Spleen (tissue), 11 donors: ENCODE results near the gene ALOXE3. TPM values are rescaled to one million over a fixed set of nuclear protein-coding genes. Genes with fewer than 3 reads are reported as not detected.
A peak's percentile ranks its signal among the peaks of the same experiment; 100 is the strongest.

Source experiments
- DNase-seq: peaks from one replicate; pipeline ENCODE4 v3.0.0-alpha.2; 2020
- H3K27ac ChIP-seq, 8 donors: fragments of 200-600 bp; sonication (generic) in 7 of 8; 1 replicate in 4 of 8; 2 replicates in 4 of 8; pipeline versions ENCODE4 v1.5.0 to v1.8.0; 2016 to 2021; ENCODE audit warnings: inconsistent platforms in 4 of 8, mild to moderate bottlenecking in 4 of 8, moderate library complexity in 1 of 8
- H3K27me3 ChIP-seq, 7 donors: fragments of 200-600 bp; sonication (generic) in 6 of 7; replicated peaks in 1 of 7; 1 replicate in 4 of 7; 2 replicates in 3 of 7; pipeline versions ENCODE4 v1.5.0 to v1.8.0; 2016 to 2021; ENCODE audit warnings: inconsistent platforms in 3 of 7, mild to moderate bottlenecking in 1 of 7
- H3K36me3 ChIP-seq, 6 donors: fragments of 200-600 bp; sonication (generic) in 5 of 6; 1 replicate in 4 of 6; 2 replicates in 2 of 6; pipeline versions ENCODE4 v1.5.0 to v1.8.0; 2016 to 2021; ENCODE audit warnings: inconsistent platforms in 2 of 6
- H3K4me1 ChIP-seq, 6 donors: fragments of 200-600 bp; sonication (generic) in 5 of 6; 1 replicate in 3 of 6; 2 replicates in 3 of 6; pipeline versions ENCODE4 v1.5.0 to v1.8.0; 2016 to 2021; ENCODE audit warnings: inconsistent platforms in 3 of 6
- H3K4me3 ChIP-seq, 8 donors: fragments of 200-600 bp; sonication (generic) in 7 of 8; 1 replicate in 4 of 8; 2 replicates in 4 of 8; pipeline versions ENCODE4 v1.5.0 to v1.8.0; 2016 to 2021; ENCODE audit warnings: inconsistent platforms in 4 of 8, mild to moderate bottlenecking in 4 of 8, moderate library complexity in 2 of 8
- H3K9me3 ChIP-seq, 8 donors: fragments of 200-600 bp; sonication (generic) in 7 of 8; 1 replicate in 4 of 8; 2 replicates in 4 of 8; pipeline versions ENCODE4 v1.5.0 to v1.8.0; 2016 to 2021; ENCODE audit warnings: inconsistent platforms in 4 of 8
- POLR2A ChIP-seq, 3 donors: fragments of 450-650 bp; IDR thresholded peaks; one replicate each; pipeline ENCODE4 v1.5.1; 2017; ENCODE audit warnings: antibody characterized with exemption in 3 of 3, mild to moderate bottlenecking in 1 of 3
- POLR2AphosphoS5 ChIP-seq, 3 donors: sonication (generic); formaldehyde crosslinking; IDR thresholded peaks; one replicate each; pipeline ENCODE4 v1.5.1; 2017; ENCODE audit warnings: antibody characterized with exemption in 3 of 3
- WGBS, 5 donors: extraction: QIAGEN DNeasy Blood & Tissue Kit in 3 of 5; methylation state at CpG; one replicate each; pipeline versions ENCODE4 v1.1.5 to v1.1.7; 2013 to 2018; 5-methylcytosine and 5-hydroxymethylcytosine counted together
- intact Hi-C: fragments of 100-400 bp; cut with DNase I; formaldehyde crosslinking; loops from one replicate; pipeline ENCODE4 v1.15.0; 2023; ENCODE audit warnings: low total_unique reads
- polyA plus RNA-seq, 3 donors: library from polyadenylated mRNA; stranded (reverse); fragments of 200-250 nt; gene quantifications; one replicate each; pipeline ENCODE4 v1.2.1, GENCODE V29; 2013
- total RNA-seq, 7 donors: library from RNA; depleted of rRNA in 3 of 7; stranded (reverse); fragments of >200 nt in 3 of 7; fragmentation: NEBNext Ultra II Directional in 4 of 7; extraction: Animal tissue kit (Norgen Biotek cat#: 25700) in 4 of 7; gene quantifications; one replicate each; pipeline versions ENCODE4 v1.1.0 to v1.2.1, GENCODE V29; 2016 to 2021
- TF ChIP-seq, protein P1 (sequence below), 11 experiments: fragments of 200-600 bp in 7 of 11; fragments of 450-650 bp in 4 of 11; sonication (generic) in 4 of 11; IDR thresholded peaks in 8 of 11; conservative IDR thresholded peaks in 3 of 11; 1 replicate in 7 of 11; 2 replicates in 4 of 11; pipeline versions ENCODE4 v1.4.0 to v1.8.0; 2016 to 2021; ENCODE audit warnings: antibody characterized with exemption in 11 of 11, inconsistent platforms in 4 of 11, mild to moderate bottlenecking in 1 of 11
- donor health status: healthy with polysubstance abuse.
- donor health status: DM: no; HTN: no; CAD: no; lungs with moderate emphysema.
- donor health status: DM: no; HTN: no; CAD: no.
- donor health status: Bipolar disorder and iron deficiency.
- donor health status: healthy.
- donor health status: DM: no; HTN: no; CAD: no.
- donor health status: DM: yes; HTN: yes; CAD: no.

The ALOXE3 gene
- total and polyA plus RNA-seq, 10 donors: 0.03 TPM; not detected in 9

GRCh38 chr17:8095361-8095760 lies 23.0 kb downstream of the ALOXE3 start:
- H3K27ac ChIP-seq: no peak overlapping the region
- H3K27me3 ChIP-seq: peaks cover 0 to 55% (median 0%) of the 10 kb centered on the region in 7 donors
- peaks cover 0 to 21% (median 8%) of the 10 kb centered on the region in 6 donors for H3K4me1 ChIP-seq
- H3K36me3 ChIP-seq: no peaks in the 10 kb centered on the region
- intact Hi-C loops: no loop called here
- H3K4me3 ChIP-seq: no peak overlapping the region
- no peak for TF ChIP-seq POLR2AphosphoS5 (IDR thresholded peaks at IDR 0.05)
- TF ChIP-seq, protein P1, sequence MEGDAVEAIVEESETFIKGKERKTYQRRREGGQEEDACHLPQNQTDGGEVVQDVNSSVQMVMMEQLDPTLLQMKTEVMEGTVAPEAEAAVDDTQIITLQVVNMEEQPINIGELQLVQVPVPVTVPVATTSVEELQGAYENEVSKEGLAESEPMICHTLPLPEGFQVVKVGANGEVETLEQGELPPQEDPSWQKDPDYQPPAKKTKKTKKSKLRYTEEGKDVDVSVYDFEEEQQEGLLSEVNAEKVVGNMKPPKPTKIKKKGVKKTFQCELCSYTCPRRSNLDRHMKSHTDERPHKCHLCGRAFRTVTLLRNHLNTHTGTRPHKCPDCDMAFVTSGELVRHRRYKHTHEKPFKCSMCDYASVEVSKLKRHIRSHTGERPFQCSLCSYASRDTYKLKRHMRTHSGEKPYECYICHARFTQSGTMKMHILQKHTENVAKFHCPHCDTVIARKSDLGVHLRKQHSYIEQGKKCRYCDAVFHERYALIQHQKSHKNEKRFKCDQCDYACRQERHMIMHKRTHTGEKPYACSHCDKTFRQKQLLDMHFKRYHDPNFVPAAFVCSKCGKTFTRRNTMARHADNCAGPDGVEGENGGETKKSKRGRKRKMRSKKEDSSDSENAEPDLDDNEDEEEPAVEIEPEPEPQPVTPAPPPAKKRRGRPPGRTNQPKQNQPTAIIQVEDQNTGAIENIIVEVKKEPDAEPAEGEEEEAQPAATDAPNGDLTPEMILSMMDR (IDR thresholded peaks at IDR 0.05 in 8 of 11, conservative IDR thresholded peaks at IDR 0.05 in 3 of 11): no peak
- TF ChIP-seq POLR2A (IDR thresholded peaks at IDR 0.05): no peak
- WGBS, 5 donors: 68 to 91% (median 71%) methylated on average over 6 of the region's 6 CpGs
- no peaks in the 10 kb centered on the region for H3K9me3 ChIP-seq
- DNase-seq: no peak

- H3K27ac ChIP-seq: peak overlapping the region in 2 of 8 donors; percentile 41 to 46
- H3K27me3 ChIP-seq: peaks cover 0 to 78% (median 0%) of the 10 kb centered on the region in 7 donors
- peak; percentile 84 for DNase-seq
- 38 to 52% (median 42%) methylated on average over 8 to 9 of the region's 9 CpGs for WGBS, 5 donors
- intact Hi-C loops: no loop called here
- no peaks in the 10 kb centered on the region for H3K9me3 ChIP-seq
- peak in 1 of 3 donors; percentile 29 for TF ChIP-seq POLR2AphosphoS5 (IDR thresholded peaks at IDR 0.05)
- TF ChIP-seq POLR2A (IDR thresholded peaks at IDR 0.05): no peak
- H3K36me3 ChIP-seq: no peaks in the 10 kb centered on the region
- H3K4me1 ChIP-seq: peaks cover 0 to 27% (median 9%) of the 10 kb centered on the region in 6 donors
- H3K4me3 ChIP-seq: peak overlapping the region in 1 of 8 donors; percentile 24
Observed at GRCh38 chr17:8091033-8091687, 27.2 kb downstream of the ALOXE3 start.

DNA sequence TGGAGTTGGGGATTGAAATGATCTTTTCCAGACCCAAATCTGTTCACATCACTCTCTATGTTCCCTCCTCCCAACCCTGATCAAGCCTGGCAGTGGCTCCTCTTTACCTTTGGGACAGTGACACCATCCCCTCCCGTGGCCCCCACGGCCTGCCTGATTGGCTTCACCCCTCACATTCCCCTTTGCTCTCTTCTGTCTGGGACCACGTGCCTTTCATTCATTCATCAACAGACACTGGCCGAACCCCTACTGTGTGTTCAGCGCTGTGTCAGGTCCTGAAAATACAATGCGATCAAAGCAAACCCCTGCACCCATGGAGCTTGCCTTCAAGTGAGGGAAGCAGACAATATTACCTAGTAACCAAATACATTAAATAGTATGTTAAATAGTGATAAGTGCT lies 28.6 kb downstream of the ALOXE3 start:
- Histone ChIP-seq H3K27ac (no peak overlapping the region), H3K4me1 (peaks cover 0 to 27% (median 9%) of the 10 kb centered on the region in 6 donors), H3K4me3 (no peak overlapping the region), H3K9me3 (no peaks in the 10 kb centered on the region), H3K36me3 (no peaks in the 10 kb centered on the region), H3K27me3 (peaks cover 0 to 73% (median 0%) of the 10 kb centered on the region in 7 donors)
- TF ChIP-seq, protein P1 (IDR thresholded peaks at IDR 0.05 in 8 of 11, conservative IDR thresholded peaks at IDR 0.05 in 3 of 11): no peak
- TF ChIP-seq POLR2A (IDR thresholded peaks at IDR 0.05) (no peak), POLR2AphosphoS5 (IDR thresholded peaks at IDR 0.05) (no peak)
- intact Hi-C loops: no loop called here
- no peak for DNase-seq
- WGBS, 5 donors: 71 to 86% (median 79%) methylated on average over 6 of the region's 6 CpGs

DNA sequence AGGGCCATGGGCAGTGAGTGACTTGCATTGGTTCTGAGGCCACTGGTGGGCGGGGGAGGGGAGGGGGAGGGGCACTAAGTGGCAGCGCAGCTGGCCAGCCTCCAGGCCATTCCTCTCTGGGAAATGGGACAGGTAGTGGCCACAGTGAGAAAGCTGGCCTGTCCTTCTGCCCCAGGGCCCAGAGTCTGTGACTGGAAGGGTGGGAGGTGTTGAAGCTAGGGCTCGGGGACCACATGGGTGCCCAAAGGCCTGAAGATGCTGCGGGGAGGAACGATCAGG lies 30.4 kb downstream of the ALOXE3 start:
- Histone ChIP-seq H3K27me3 (peaks cover 0 to 81% (median 0%) of the 10 kb centered on the region in 7 donors), H3K4me1 (peaks cover 0 to 20% (median 4%) of the 10 kb centered on the region in 6 donors), H3K4me3 (no peak overlapping the region), H3K36me3 (no peaks in the 10 kb centered on the region), H3K9me3 (no peaks in the 10 kb centered on the region), H3K27ac (no peak overlapping the region)
- intact Hi-C loops: no loop called here
- TF ChIP-seq, protein P1 (IDR thresholded peaks at IDR 0.05 in 8 of 11, conservative IDR thresholded peaks at IDR 0.05 in 3 of 11): no peak
- TF ChIP-seq POLR2A (IDR thresholded peaks at IDR 0.05) (no peak), POLR2AphosphoS5 (IDR thresholded peaks at IDR 0.05) (no peak)
- 78 to 85% (median 80%) methylated on average over 4 to 5 of the region's 5 CpGs for WGBS, 5 donors
- DNase-seq: no peak
